GM21576 (cell line): Measurements from ENCODE around the gene TMED6.

ENCODE experiments used
- ATAC-seq: cut with Tn5 transposase; IDR thresholded peaks from one replicate; pipeline ENCODE4 v1.9.1; 2021; ENCODE audit warnings: mild to moderate bottlenecking, moderate library complexity; ENCODE audit not compliant: unreplicated experiment

TMED6 gene

GRCh38 chr16:69324585-69325253 lies 26.9 kb downstream of the TMED6 start:
- no peak for ATAC-seq

GRCh38 chr16:69324013-69324531 lies 27.5 kb downstream of the TMED6 start:
- no peak for ATAC-seq

- ATAC-seq = no peak
These were observed 28.2 kb downstream of the TMED6 start for GRCh38 chr16:69323415-69323814.

GRCh38 chr16:69322343-69322742 lies 29.2 kb downstream of the TMED6 start:
- ATAC-seq = no peak

- no peak for ATAC-seq
These were observed 30.5 kb downstream of the TMED6 start for GRCh38 chr16:69321080-69321479.

GRCh38 chr16:69320740-69321073 lies 30.9 kb downstream of the TMED6 start:
- no peak for ATAC-seq

- no peak for ATAC-seq
These were observed 31.5 kb downstream of the TMED6 start for GRCh38 chr16:69319826-69320739.

- no peak for ATAC-seq
These were observed 32.2 kb downstream of the TMED6 start for GRCh38 chr16:69319381-69319780.

- ATAC-seq = no peak
These were observed 32.7 kb downstream of the TMED6 start for GRCh38 chr16:69318911-69319289.

- no peak for ATAC-seq
These were observed 33.2 kb downstream of the TMED6 start for GRCh38 chr16:69318177-69318910.

- ATAC-seq = no peak
These were observed 35.0 kb downstream of the TMED6 start for GRCh38 chr16:69316595-69317034.

GRCh38 chr16:69315486-69316311 lies 35.9 kb downstream of the TMED6 start:
- no peak for ATAC-seq

GRCh38 chr16:69314534-69314933 lies 37.1 kb downstream of the TMED6 start:
- ATAC-seq = no peak

GRCh38 chr16:69313469-69313868 lies 38.1 kb downstream of the TMED6 start:
- no peak for ATAC-seq

GRCh38 chr16:69311533-69312387 lies 39.8 kb downstream of the TMED6 start:
- peak; percentile 30 for ATAC-seq

GRCh38 chr16:69310653-69311532 lies 40.7 kb downstream of the TMED6 start, which contains the start of gene VPS4A:
Gene VPS4A, plus strand, starts transcription at chr16:69311350. Its CDS starts 162 bp downstream, at chr16:69311512.
- peak; percentile 94 for ATAC-seq

GRCh38 chr16:69309316-69309715 lies 42.3 kb downstream of the TMED6 start:
- ATAC-seq = no peak

GRCh38 chr16:69307856-69308255 lies 43.7 kb downstream of the TMED6 start:
- no peak for ATAC-seq
